ENCODE data around the gene HEXB.

HEXB gene

DNA sequence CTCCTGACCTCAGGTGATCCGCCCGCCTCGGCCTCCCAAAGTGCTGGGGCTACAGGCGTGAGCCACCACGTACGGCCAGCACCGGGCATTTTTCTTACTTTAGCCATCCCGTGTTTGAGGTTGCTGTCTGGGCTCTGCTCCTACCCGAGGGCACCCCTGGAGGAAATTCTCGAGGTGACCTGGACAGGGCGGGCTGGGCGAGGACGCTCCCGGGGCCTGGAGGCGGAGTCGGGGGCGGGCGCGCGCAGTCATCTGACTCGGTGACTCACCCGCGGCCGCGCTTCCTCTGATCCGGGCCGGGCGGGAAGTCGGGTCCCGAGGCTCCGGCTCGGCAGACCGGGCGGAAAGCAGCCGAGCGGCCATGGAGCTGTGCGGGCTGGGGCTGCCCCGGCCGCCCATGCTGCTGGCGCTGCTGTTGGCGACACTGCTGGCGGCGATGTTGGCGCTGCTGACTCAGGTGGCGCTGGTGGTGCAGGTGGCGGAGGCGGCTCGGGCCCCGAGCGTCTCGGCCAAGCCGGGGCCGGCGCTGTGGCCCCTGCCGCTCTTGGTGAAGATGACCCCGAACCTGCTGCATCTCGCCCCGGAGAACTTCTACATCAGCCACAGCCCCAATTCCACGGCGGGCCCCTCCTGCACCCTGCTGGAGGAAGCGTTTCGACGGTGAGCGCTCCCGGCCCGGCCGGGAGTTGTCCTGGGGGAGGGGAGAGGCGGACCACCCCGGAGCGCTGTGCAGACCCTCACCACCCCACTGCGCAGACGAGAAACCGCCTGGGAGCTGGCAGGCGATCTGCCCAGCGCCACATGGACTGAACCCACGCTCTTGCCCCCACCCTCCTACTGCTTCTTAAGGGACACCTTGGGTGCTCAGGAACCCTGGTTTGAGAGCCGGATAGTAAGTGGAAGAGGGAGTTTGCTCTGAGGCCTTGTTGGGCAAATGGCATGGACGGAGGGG, at the start of gene HEXB:
Gene HEXB, plus strand, starts transcription at position 334 of the 952 bp plus-strand sequence. Its CDS starts 28 bp downstream, at position 362.
- H3K36me3 ChIP-seq (ENCODE audit: control insufficient read depth, low read depth, low read length): peaks cover 12% of the 10 kb centered on the region
- no peaks in the 10 kb centered on the region for H3K27me3 ChIP-seq (ENCODE audit: control insufficient read depth, insufficient read depth, low read length)
- H3K27ac ChIP-seq (ENCODE audit: low read length): no peak within 1 kb of the TSS
- H3K9me3 ChIP-seq (ENCODE audit: control insufficient read depth, low read depth, low read length): no peaks in the 10 kb centered on the region
- no peaks in the 10 kb centered on the region for H3K4me1 ChIP-seq (ENCODE audit: control insufficient read depth, low read depth, low read length)
- peak within 1 kb of the TSS; percentile 74 for H3K4me3 ChIP-seq (ENCODE audit: low read length)
- H3K9ac ChIP-seq (ENCODE audit: low read length): peak within 1 kb of the TSS; percentile 65

DNA sequence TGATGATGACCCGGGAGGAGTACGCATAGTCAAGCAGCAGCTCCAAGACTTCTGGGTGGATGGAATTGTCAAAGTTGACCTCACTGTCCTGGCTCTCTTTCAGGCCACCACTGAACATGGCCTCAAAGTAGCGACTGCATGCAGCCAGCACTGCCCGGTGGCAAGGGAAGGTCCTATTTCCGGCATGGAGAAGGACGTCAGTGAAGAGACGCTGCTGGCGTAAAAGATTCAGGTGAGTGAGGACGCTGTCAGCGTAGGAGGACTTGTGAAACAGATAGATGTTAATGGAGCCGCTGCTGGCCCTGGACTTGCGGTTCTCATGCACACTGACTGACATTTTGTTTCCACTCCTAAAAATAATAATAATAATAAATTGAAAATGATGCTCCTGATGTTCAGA, 48.9 kb upstream of the HEXB start:
- no peaks in the 10 kb centered on the region for H3K9me3 ChIP-seq (ENCODE audit: control insufficient read depth, low read depth, low read length)
- H3K27ac ChIP-seq (ENCODE audit: low read length): no peak overlapping the region
- H3K9ac ChIP-seq (ENCODE audit: low read length): no peak overlapping the region
- H3K27me3 ChIP-seq (ENCODE audit: control insufficient read depth, insufficient read depth, low read length): peaks cover 13% of the 10 kb centered on the region
- H3K4me3 ChIP-seq (ENCODE audit: low read length): no peak overlapping the region
- H3K4me1 ChIP-seq (ENCODE audit: control insufficient read depth, low read depth, low read length): peaks cover 24% of the 10 kb centered on the region
- peaks cover 17% of the 10 kb centered on the region for H3K36me3 ChIP-seq (ENCODE audit: control insufficient read depth, low read depth, low read length)

DNA sequence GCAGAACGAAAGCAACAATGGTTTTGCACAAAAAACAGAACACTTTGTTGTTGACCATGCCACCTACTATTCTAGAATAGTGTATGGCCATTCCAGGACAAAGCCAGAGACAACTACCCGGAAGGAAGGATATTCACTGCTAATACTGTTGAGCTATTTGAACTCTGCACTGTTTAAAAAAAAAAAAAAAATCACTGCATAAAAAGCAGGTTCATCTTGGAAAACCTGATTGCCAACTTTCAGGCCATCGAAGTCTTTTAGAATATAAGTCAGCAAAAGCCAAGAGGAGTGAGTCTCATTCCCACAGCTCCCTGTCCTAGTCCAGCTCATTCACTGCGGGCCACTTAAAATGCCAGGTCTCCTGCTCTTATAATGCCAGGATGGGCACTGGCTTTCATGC, 48.5 kb upstream of the HEXB start:
- H3K27ac ChIP-seq (ENCODE audit: low read length): no peak overlapping the region

DNA sequence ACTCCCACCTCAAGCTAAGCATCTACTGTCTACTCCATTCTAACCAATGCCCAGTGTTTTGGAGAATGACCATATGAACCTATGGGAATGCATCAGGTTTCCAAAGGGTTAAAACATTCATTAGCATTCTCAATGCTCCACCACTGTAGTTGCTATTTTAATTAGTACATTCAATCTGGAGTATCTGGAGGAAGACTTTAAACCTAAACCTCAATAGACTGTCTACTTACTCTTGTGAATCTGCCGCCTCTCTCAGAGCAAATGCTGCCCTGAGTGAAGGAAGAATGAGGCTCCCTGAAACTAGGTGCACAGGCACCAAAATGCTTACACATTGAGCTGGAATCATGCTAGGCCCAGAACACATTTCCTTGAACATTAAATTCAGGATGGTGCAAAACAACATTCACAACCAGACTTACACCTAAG, 46.5 kb upstream of the HEXB start:
- peak overlapping the region; percentile 72 for H3K4me3 ChIP-seq (ENCODE audit: low read length)
- H3K36me3 ChIP-seq (ENCODE audit: control insufficient read depth, low read depth, low read length): peaks cover 11% of the 10 kb centered on the region
- H3K27ac ChIP-seq (ENCODE audit: low read length): no peak overlapping the region
- peaks cover 12% of the 10 kb centered on the region for H3K4me1 ChIP-seq (ENCODE audit: control insufficient read depth, low read depth, low read length)
- H3K27me3 ChIP-seq (ENCODE audit: control insufficient read depth, insufficient read depth, low read length): peaks cover 33% of the 10 kb centered on the region
- no peaks in the 10 kb centered on the region for H3K9me3 ChIP-seq (ENCODE audit: control insufficient read depth, low read depth, low read length)
- no peak overlapping the region for H3K9ac ChIP-seq (ENCODE audit: low read length)

More for the DNA sequence above, 48.5 kb upstream of the HEXB start:
- peaks cover 20% of the 10 kb centered on the region for H3K4me1 ChIP-seq (ENCODE audit: control insufficient read depth, low read depth, low read length)
- H3K9ac ChIP-seq (ENCODE audit: low read length): no peak overlapping the region
- peaks cover 13% of the 10 kb centered on the region for H3K27me3 ChIP-seq (ENCODE audit: control insufficient read depth, insufficient read depth, low read length)
- no peak overlapping the region for H3K4me3 ChIP-seq (ENCODE audit: low read length)
- no peaks in the 10 kb centered on the region for H3K9me3 ChIP-seq (ENCODE audit: control insufficient read depth, low read depth, low read length)
- H3K36me3 ChIP-seq (ENCODE audit: control insufficient read depth, low read depth, low read length): peaks cover 17% of the 10 kb centered on the region

DNA sequence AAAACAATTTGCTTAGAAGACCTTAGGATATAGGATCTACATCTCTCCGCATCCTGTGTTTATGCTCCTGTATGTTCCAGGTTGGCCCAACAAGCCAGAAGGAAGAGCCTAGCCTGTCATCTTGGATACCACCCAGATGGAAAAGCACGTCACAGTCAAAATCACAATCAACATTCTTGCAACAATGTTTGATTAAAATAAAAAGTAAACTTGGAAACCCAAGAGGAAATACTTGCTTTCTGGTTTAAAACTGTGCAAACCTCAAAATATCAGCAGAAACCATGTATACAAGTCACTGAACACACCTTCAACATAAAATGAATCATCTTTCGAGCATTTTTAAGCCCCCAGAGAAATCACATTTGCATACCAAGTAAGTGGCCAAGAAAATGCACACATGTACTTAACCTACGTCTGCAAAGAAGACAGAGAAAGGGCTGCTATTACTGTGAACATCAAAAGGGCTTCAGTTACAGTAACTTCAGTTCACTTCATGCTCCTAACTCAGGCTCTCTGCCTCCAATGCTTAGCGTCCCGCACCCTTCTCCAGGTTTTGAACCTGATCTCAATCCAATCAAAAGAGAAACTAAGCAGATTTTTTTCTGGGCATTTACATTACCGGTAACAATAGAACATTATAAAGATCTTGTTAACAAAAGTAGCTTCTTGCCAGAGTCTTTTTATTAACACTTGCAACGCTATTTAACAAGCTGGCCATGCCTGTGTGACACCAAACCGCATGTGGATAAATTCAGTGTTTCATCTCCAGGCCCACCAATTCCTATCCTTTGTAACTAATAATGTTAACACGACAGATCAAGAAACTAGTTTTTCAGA, 45.8 kb upstream of the HEXB start:
- Histone ChIP-seq H3K36me3 (ENCODE audit: control insufficient read depth, low read depth, low read length) (peaks cover 8% of the 10 kb centered on the region), H3K4me1 (ENCODE audit: control insufficient read depth, low read depth, low read length) (peaks cover 12% of the 10 kb centered on the region), H3K9me3 (ENCODE audit: control insufficient read depth, low read depth, low read length) (no peaks in the 10 kb centered on the region), H3K27ac (ENCODE audit: low read length) (no peak overlapping the region), H3K27me3 (ENCODE audit: control insufficient read depth, insufficient read depth, low read length) (peaks cover 35% of the 10 kb centered on the region), H3K9ac (ENCODE audit: low read length) (peak overlapping the region; percentile 67), H3K4me3 (ENCODE audit: low read length) (peak overlapping the region; percentile 72)

DNA sequence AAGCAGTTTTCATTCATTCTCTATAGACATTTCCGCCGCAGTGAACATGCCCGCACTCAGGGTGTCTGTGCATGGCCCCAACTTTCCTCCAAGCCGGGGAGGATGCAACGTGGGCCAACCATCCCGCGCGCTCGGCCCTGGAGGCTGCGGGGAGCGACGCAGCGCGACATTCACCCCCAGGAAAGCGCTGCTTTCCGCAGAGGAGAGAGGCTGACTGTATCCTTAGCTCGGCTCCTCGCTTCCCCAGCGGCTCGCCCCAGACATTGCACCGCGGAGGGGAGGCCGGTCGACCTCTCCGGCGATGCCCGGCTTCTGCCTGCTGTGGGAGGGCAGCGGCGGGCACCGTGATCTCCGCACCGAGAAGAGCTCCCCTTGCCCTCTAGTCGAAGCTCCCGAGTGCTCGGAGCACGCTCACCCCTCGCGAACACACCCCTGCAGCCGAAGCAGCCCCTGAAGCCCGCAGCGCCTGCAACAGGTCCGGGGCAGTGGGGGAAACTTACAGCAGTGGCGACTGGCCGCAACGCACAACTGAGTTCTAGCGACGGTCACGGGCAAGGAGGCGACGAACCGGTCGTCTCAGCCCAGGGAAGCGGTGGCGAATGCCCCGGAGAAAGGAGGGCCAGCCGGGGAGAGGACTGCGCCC, 45.1 kb upstream of the HEXB start:
- peaks cover 35% of the 10 kb centered on the region for H3K27me3 ChIP-seq (ENCODE audit: control insufficient read depth, insufficient read depth, low read length)
- peak overlapping the region; percentile 72 for H3K4me3 ChIP-seq (ENCODE audit: low read length)
- no peaks in the 10 kb centered on the region for H3K9me3 ChIP-seq (ENCODE audit: control insufficient read depth, low read depth, low read length)
- H3K36me3 ChIP-seq (ENCODE audit: control insufficient read depth, low read depth, low read length): peaks cover 8% of the 10 kb centered on the region
- H3K4me1 ChIP-seq (ENCODE audit: control insufficient read depth, low read depth, low read length): peaks cover 12% of the 10 kb centered on the region
- peak overlapping the region; percentile 67 for H3K9ac ChIP-seq (ENCODE audit: low read length)
- no peak overlapping the region for H3K27ac ChIP-seq (ENCODE audit: low read length)

DNA sequence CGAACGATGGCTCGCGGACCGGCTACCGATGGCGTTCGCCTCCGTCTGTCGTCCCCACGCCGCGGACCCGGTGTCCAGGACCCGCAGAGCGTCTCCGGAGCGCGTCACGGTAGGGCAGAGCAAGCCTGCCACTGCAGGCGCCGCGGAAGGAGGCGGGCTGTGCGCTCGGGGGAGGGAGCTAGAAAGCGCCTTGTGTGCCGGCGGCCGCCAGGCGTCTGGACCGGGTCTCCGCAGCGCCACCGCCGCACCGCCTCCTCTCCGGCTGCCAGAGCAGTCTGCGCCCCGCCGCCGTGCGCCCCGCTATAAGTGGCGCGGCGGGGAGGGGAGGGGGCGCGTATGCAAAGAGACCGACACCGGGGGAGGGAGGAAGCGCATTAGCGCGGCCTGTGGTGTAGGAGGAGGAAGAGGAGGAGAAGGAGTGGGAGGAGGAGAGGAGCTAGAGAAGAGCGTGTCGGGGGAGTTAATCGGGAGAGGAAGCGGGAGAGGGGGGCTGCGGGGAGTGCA, 44.5 kb upstream of the HEXB start, which contains the start of gene ENC1:
Gene ENC1, minus strand, starts transcription at position 279 of the 504 bp plus-strand sequence. CDS start 4,243 bp downstream, outside the sequence.
- Histone ChIP-seq H3K36me3 (ENCODE audit: control insufficient read depth, low read depth, low read length) (peaks cover 7% of the 10 kb centered on the region), H3K4me1 (ENCODE audit: control insufficient read depth, low read depth, low read length) (peaks cover 12% of the 10 kb centered on the region), H3K27me3 (ENCODE audit: control insufficient read depth, insufficient read depth, low read length) (peaks cover 35% of the 10 kb centered on the region), H3K9ac (ENCODE audit: low read length) (peak within 1 kb of the TSS; percentile 74), H3K9me3 (ENCODE audit: control insufficient read depth, low read depth, low read length) (no peaks in the 10 kb centered on the region), H3K27ac (ENCODE audit: low read length) (peak within 1 kb of the TSS; percentile 21), H3K4me3 (ENCODE audit: low read length) (peak within 1 kb of the TSS; percentile 72)

DNA sequence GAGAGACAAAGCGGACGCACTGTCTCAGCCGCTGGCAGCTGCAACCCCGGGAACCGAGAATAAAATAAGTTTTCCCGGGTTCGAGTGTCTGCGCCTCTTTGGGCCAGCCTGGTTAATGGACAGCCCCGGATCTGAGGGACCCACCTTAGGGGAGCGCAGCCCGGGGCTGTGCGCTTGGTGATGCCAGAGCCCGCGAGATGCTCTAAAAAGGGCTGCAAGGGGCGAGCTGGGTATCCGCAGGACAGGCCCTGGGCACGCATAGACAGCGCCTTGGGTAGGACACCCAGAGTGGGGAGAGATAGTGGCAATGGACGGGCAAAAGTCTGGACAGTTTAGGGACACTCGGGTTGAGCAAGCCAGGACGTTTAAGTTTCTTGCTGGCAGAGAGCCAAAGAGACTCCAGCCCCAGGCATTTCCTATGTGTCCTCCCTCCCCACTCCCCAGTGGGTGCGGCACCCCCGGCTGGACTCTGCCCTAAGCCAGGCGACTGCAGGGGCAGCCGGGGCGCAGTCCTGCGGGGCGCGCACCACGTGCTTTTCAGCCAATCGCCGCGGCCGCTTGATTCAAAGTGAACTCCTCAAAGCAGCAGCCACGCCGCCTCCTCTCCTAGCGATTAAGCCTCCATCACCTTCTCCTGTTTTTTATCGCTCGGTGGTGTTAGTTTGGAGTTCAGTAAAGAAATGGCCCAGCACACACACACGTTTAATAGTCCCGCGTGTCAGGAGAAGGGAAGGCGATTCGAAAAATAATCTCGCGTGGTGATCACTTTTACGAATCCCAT, 43.9 kb upstream of the HEXB start:
- Histone ChIP-seq H3K27me3 (ENCODE audit: control insufficient read depth, insufficient read depth, low read length) (peaks cover 35% of the 10 kb centered on the region), H3K4me1 (ENCODE audit: control insufficient read depth, low read depth, low read length) (peaks cover 12% of the 10 kb centered on the region), H3K9me3 (ENCODE audit: control insufficient read depth, low read depth, low read length) (no peaks in the 10 kb centered on the region), H3K27ac (ENCODE audit: low read length) (peak overlapping the region; percentile 21), H3K9ac (ENCODE audit: low read length) (peak overlapping the region; percentile 74), H3K36me3 (ENCODE audit: control insufficient read depth, low read depth, low read length) (peaks cover under 1% of the 10 kb centered on the region), H3K4me3 (ENCODE audit: low read length) (peak overlapping the region; percentile 72)

DNA sequence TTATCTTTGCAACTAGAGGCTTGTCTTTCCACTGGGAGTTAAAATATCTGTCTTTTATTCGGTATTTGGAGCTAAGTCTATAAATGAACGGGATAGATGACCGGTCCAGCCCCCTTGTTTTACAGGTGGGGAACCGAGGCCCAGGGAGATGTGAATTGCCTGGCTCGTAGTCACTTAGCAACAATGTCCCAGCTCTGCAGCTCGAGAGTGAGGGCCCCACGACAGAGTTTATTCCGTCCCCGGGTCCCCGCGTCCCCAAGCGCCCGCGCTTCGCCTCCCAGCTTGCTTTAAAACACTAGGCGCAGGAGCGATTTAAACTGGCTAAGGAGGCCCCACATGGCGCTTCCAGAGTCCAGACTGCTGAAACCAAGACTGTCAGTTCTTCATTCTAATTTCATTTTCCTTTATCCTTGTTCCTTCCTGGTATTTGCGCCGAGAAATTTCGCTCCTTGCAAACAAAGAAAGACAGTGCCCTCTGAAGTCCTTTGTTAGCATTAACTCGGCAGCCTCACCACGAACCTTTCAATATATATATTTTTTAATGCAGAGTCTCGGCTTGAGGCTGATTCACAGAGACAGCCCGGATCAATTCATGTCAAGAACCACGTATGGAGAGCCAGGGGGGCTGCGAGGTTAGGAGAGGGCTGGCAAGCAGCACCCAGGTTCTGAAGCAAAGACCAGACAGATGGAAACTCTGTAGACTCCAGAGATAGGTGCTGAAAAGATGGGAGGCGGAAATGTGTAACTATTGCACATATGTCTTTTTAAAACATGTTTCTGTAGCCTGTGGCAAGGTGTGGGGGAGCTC, 43.1 kb upstream of the HEXB start:
- H3K9ac ChIP-seq (ENCODE audit: low read length): peak overlapping the region; percentile 74
- no peaks in the 10 kb centered on the region for H3K9me3 ChIP-seq (ENCODE audit: control insufficient read depth, low read depth, low read length)
- H3K4me3 ChIP-seq (ENCODE audit: low read length): peak overlapping the region; percentile 72
- peaks cover 35% of the 10 kb centered on the region for H3K27me3 ChIP-seq (ENCODE audit: control insufficient read depth, insufficient read depth, low read length)
- H3K27ac ChIP-seq (ENCODE audit: low read length): no peak overlapping the region
- H3K4me1 ChIP-seq (ENCODE audit: control insufficient read depth, low read depth, low read length): peaks cover 12% of the 10 kb centered on the region
- no peaks in the 10 kb centered on the region for H3K36me3 ChIP-seq (ENCODE audit: control insufficient read depth, low read depth, low read length)

DNA sequence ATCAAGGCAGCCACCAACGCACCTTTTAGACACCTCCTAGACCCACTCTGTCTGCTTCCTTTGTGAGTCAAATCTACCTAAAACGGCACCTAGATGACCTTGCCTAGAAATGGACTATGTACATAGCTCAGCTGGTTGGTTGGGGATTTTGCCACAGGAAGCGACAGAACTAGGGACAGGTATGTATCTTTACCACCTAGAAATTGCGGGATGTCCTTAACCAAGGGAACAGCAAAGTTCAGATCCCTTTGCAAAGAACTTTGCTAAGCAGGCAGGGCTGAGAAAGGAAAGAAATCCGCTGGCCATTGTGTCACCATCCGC, 42.5 kb upstream of the HEXB start:
- H3K9ac ChIP-seq (ENCODE audit: low read length): no peak overlapping the region

More for the DNA sequence above, 42.5 kb upstream of the HEXB start:
- no peaks in the 10 kb centered on the region for H3K36me3 ChIP-seq (ENCODE audit: control insufficient read depth, low read depth, low read length)
- H3K4me1 ChIP-seq (ENCODE audit: control insufficient read depth, low read depth, low read length): peaks cover 12% of the 10 kb centered on the region
- no peak overlapping the region for H3K27ac ChIP-seq (ENCODE audit: low read length)
- H3K27me3 ChIP-seq (ENCODE audit: control insufficient read depth, insufficient read depth, low read length): peaks cover 35% of the 10 kb centered on the region
- H3K4me3 ChIP-seq (ENCODE audit: low read length): no peak overlapping the region
- no peaks in the 10 kb centered on the region for H3K9me3 ChIP-seq (ENCODE audit: control insufficient read depth, low read depth, low read length)
